OCI-LY3 (cell line): ENCODE data around the gene PAQR6.

Experiments
- EZH2phosphoT487 ChIP-seq: fragments of 200-600 bp; shearing (Covaris generic); IDR thresholded peaks from 2 replicates; pipeline ENCODE4 v1.6.1; 2018; ENCODE audit warnings: antibody characterized with exemption, mixed run types, low read depth
- TF ChIP-seq, protein P1 (sequence below): fragments of 200-600, 300-600 bp; sonication (generic); IDR thresholded peaks from 2 replicates; pipeline ENCODE4 v1.5.1; 2014; ENCODE audit warnings: antibody characterized with exemption, low read length, low read depth

DNA sequence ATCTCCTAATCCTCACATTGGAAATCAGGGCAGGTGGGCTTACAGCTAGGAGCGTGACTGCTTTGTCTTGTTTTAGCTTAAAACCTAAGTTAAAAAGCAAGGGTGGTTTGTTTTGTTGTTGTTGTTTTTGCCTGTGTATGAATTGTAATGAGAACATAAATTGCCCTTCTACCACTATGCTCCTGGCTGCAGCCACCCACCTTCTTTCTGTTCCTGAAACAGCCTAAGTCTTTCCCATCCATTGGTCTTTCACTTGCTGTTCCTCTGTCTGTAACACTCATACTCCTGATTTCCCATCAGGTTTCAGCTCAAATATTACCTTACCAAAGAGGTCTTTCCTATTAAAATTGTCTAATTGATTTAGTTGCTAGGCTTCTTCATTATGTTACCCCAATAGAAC is 35.7 kb upstream of the PAQR6 start:
- TF ChIP-seq, protein P1, sequence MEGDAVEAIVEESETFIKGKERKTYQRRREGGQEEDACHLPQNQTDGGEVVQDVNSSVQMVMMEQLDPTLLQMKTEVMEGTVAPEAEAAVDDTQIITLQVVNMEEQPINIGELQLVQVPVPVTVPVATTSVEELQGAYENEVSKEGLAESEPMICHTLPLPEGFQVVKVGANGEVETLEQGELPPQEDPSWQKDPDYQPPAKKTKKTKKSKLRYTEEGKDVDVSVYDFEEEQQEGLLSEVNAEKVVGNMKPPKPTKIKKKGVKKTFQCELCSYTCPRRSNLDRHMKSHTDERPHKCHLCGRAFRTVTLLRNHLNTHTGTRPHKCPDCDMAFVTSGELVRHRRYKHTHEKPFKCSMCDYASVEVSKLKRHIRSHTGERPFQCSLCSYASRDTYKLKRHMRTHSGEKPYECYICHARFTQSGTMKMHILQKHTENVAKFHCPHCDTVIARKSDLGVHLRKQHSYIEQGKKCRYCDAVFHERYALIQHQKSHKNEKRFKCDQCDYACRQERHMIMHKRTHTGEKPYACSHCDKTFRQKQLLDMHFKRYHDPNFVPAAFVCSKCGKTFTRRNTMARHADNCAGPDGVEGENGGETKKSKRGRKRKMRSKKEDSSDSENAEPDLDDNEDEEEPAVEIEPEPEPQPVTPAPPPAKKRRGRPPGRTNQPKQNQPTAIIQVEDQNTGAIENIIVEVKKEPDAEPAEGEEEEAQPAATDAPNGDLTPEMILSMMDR: no peak
- no peak for TF ChIP-seq EZH2phosphoT487
